Kidney (tissue), 14 donors: ENCODE data around the gene ST3GAL4. TPM values are rescaled to one million over a fixed set of nuclear protein-coding genes. Genes with fewer than 3 reads are reported as not detected.

Experiments used
- DNase-seq, 5 donors: peaks; one replicate each; pipeline ENCODE4 v3.0.0-alpha.2; 2013 to 2020
- FAIRE-seq: peaks from 2 replicates; lab custom pipeline; 2012; peaks lifted over from hg19 to GRCh38; lab: Jason Lieb, UNC
- H3K27ac ChIP-seq, 2 donors: one replicate each; pipeline ENCODE4 v1.7.0; 2013; ENCODE audit warnings: low read depth in 2 of 2, low read length in 2 of 2, inconsistent platforms in 1 of 2
- H3K27me3 ChIP-seq: one replicate; pipeline ENCODE4 v1.7.1; 2013; ENCODE audit warnings: low read length, inconsistent platforms; ENCODE audit not compliant: control insufficient read depth, insufficient read depth
- H3K36me3 ChIP-seq, 3 donors: one replicate each; pipeline versions ENCODE4 v1.7.0 to v1.7.1; 2013; ENCODE audit warnings: low read length in 3 of 3, control low read depth in 1 of 3, inconsistent platforms in 1 of 3; ENCODE audit not compliant: insufficient read depth in 3 of 3, control insufficient read depth in 2 of 3
- H3K4me1 ChIP-seq, 3 donors: one replicate each; pipeline versions ENCODE4 v1.7.0 to v1.7.1; 2013; ENCODE audit warnings: low read length in 3 of 3, inconsistent platforms in 1 of 3, low read depth in 1 of 3; ENCODE audit not compliant: control insufficient read depth in 2 of 3, insufficient read depth in 2 of 3
- H3K4me3 ChIP-seq, 3 donors: one replicate each; pipeline versions ENCODE4 v1.7.0 to v1.8.1; 2013; ENCODE audit warnings: low read length in 3 of 3, control low read depth in 1 of 3, inconsistent platforms in 1 of 3
- H3K9ac ChIP-seq, 3 donors: one replicate each; pipeline versions ENCODE4 v1.7.0 to v1.7.1; 2013; ENCODE audit warnings: low read length in 3 of 3, control low read depth in 1 of 3, inconsistent platforms in 1 of 3
- H3K9me3 ChIP-seq, 3 donors: one replicate each; pipeline versions ENCODE4 v1.7.0 to v1.7.1; 2013; ENCODE audit warnings: low read length in 3 of 3, control low read depth in 1 of 3, inconsistent platforms in 1 of 3; ENCODE audit not compliant: control insufficient read depth in 2 of 3, insufficient read depth in 1 of 3
- CTCF ChIP-seq: IDR thresholded peaks from 3 replicates; pipeline ENCODE4 v1.5.1; 2012; ENCODE audit warnings: mild to moderate bottlenecking, moderate library complexity, borderline replicate concordance; ENCODE audit not compliant: insufficient read depth; ENCODE audit errors: extremely low read depth
- intact Hi-C: fragments of 100-400 bp; cut with DNase I; formaldehyde crosslinking; loops from one replicate; pipeline ENCODE4 v1.11.1; 2022
- polyA plus RNA-seq: library from polyadenylated mRNA; stranded (reverse); fragments of 350-450 nt; fragmentation: Illumina TruSeq; extraction: RNeasy Lipid Tissue Mini Kit (QIAGEN cat#74804); gene quantifications from one replicate; pipeline ENCODE4 v1.2.3, GENCODE V29; 2014; ENCODE audit warnings: low read depth, low replicate concordance; ENCODE audit not compliant: insufficient read depth
- total RNA-seq: library from RNA; stranded (reverse); fragmentation: NEBNext Ultra II Directional; extraction: Animal tissue kit (Norgen Biotek cat#: 25700); gene quantifications from one replicate; pipeline ENCODE4 v1.2.1, GENCODE V29; 2021
- donor health status: control.
- donor health status: control.
- donor health status: control.
- donor health status: control.
- donor health status: control.
- donor health status: DM: yes; HTN: yes; CAD: no.
- donor health status: Normal renal cell carcinoma (clear cell type).

The ST3GAL4 gene
- total and polyA plus RNA-seq, 2 donors from 2014 or later = 27.4 to 72.8 TPM

DNA sequence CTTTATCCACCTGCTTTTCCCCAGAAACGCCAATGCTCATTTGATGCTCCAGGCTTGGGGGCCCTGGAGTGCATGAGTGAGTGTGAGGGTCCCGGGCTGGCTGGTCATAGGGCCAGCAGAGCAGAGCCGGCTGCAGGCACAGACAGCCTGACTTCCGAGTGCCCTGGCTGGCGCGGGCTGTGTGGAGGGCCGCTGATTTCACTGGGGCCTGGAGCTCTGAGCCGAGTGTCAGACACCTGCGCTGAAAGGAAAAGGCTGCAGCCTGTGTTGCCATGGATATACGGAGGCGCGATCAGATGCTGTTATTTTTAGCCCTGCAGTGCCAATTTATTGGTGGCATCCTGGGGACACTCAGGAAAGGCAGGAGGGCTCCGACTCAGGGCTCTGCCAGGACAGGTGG, 87.6 kb downstream of the ST3GAL4 start:
- Histone ChIP-seq H3K36me3 (no peaks in the 10 kb centered on the region), H3K4me3 (no peak overlapping the region), H3K27ac (no peak overlapping the region), H3K27me3 (no peaks in the 10 kb centered on the region), H3K4me1 (peaks cover 0 to 3% (median 0%) of the 10 kb centered on the region in 3 donors), H3K9me3 (no peaks in the 10 kb centered on the region), H3K9ac (no peak overlapping the region)
- intact Hi-C loops = loop anchor here (10.0 kb wide), 3 partner anchors 62 to 902 kb away; no protein-coding TSS in a partner anchor
- FAIRE-seq (no peak), DNase-seq (peak in 3 of 5 donors; percentile 48 to 59 (median 49))
- TF ChIP-seq CTCF = no peak

DNA sequence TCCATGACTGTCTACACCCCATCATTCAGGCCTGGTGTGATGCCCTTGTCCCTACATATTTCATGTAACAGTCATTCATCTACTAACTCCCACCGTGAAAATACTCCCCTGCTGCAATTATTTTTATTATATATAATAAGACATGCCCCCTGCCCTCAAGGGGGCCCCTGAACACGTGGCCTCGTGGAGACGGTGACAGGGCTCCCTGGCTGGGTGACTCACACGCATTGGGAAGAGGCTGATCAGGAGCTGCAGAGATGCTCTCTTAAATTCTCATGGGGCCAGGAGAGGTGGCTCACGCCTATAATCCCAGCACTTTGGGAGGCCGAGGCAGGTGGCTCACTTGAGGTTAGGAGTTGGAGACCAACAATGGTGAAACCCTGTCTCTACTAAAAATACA, 88.6 kb downstream of the ST3GAL4 start:
- intact Hi-C loops = loop anchor here (10.0 kb wide), 3 partner anchors 61 to 901 kb away; no protein-coding TSS in a partner anchor
- Histone ChIP-seq H3K27me3 (no peaks in the 10 kb centered on the region), H3K4me3 (no peak overlapping the region), H3K4me1 (peaks cover 0 to 3% (median 0%) of the 10 kb centered on the region in 3 donors), H3K27ac (no peak overlapping the region), H3K9me3 (no peaks in the 10 kb centered on the region), H3K9ac (no peak overlapping the region), H3K36me3 (no peaks in the 10 kb centered on the region)
- no peak for FAIRE-seq
- no peak for TF ChIP-seq CTCF
- no peak for DNase-seq

- peaks cover 0 to 8% (median 0%) of the 10 kb centered on the region in 3 donors for H3K36me3 ChIP-seq
- DNase-seq (no peak), FAIRE-seq (no peak)
- no peak overlapping the region for H3K27ac ChIP-seq
- H3K27me3 ChIP-seq = peaks cover 6% of the 10 kb centered on the region
- H3K4me3 ChIP-seq = no peak overlapping the region
- intact Hi-C loops = loop anchor here (10.0 kb wide), 3 partner anchors 58 to 898 kb away; no protein-coding TSS in a partner anchor
- no peak overlapping the region for H3K9ac ChIP-seq
- no peaks in the 10 kb centered on the region for H3K4me1 ChIP-seq
- H3K9me3 ChIP-seq = peaks cover 0 to 15% (median 0%) of the 10 kb centered on the region in 3 donors
- TF ChIP-seq CTCF = no peak
Measured at GRCh38 chr11:126446581-126446980, 91.1 kb downstream of the ST3GAL4 start.
